K562 (cell line): ENCODE data around the gene DNAJC1. TPM values are rescaled to one million over a fixed set of nuclear protein-coding genes. Genes with fewer than 3 reads are reported as not detected.

Experiments used
- ATAC-seq: fragments of 200-7000 bp; cut with Tn5 transposase; 3 replicates; pipeline ENCODE4 v1.9.1; 2020; ENCODE audit warnings: moderate library complexity
- BruUV-seq: library from RNA; stranded (reverse); fragments of 400-500 nt; replicated peaks from 2 replicates; lab custom pipeline; 2021; lab: Mats Ljungman, UMichigan
- CTCF ChIA-PET: fragments of 300-600 bp; formaldehyde crosslinking; extraction: SDS; loops from one replicate; lab custom pipeline; 2021; ENCODE audit warnings: low intra/inter-chr PET ratio; lab: Yijun Ruan, JAX
- POLR2A ChIA-PET: fragments of 300-600, 350-650 bp; sonication (Branson Sonifier 250); formaldehyde crosslinking; extraction: SDS; loops from one replicate; lab custom pipeline; 2021; ENCODE audit warnings: antibody characterized with exemption, inconsistent platforms; lab: Yijun Ruan, JAX
- DNase-seq, 4 experiments: peaks; one replicate each; pipeline versions ENCODE4 v3.0.0 to v3.0.0-alpha.2; 2011 to 2018; ENCODE audit warnings: low spot score in 3 of 4, mixed read lengths in 3 of 4; ENCODE audit errors: extremely low read depth in 1 of 4
- FAIRE-seq: peaks from 2 replicates; lab custom pipeline; 2011; peaks lifted over from hg19 to GRCh38; lab: Jason Lieb, UNC
- H2AFZ ChIP-seq: 2 replicates; pipeline ENCODE4 v1.6.0; 2011; ENCODE audit warnings: low read depth, low read length, control low read depth, inconsistent platforms
- H3K27ac ChIP-seq: fragments of 200-600 bp; 3 replicates; pipeline ENCODE4 v1.8.0; 2011; ENCODE audit warnings: low read depth, mild to moderate bottlenecking, control low read depth, inconsistent platforms, low read length, moderate library complexity, mixed read lengths; ENCODE audit errors: extremely low read depth
- H3K27me3 ChIP-seq, 2 experiments: fragments of 300-600 bp in 1 of 2; 2 replicates in 1 of 2; 3 replicates in 1 of 2; pipeline versions ENCODE4 v1.6.0 to v1.8.0; 2011; ENCODE audit warnings: inconsistent platforms in 2 of 2, low read length in 2 of 2, mild to moderate bottlenecking in 1 of 2, mixed read lengths in 1 of 2, moderate library complexity in 1 of 2; ENCODE audit not compliant: control insufficient read depth in 2 of 2, insufficient read depth in 2 of 2
- H3K36me3 ChIP-seq: fragments of 300-600 bp; 3 replicates; pipeline ENCODE4 v1.8.0; 2011; ENCODE audit warnings: mild to moderate bottlenecking, low read length, inconsistent platforms; ENCODE audit not compliant: control insufficient read depth, insufficient read depth
- H3K4me1 ChIP-seq, 2 experiments: fragments of 200-600 bp in 1 of 2; replicated peaks in 1 of 2; 2 replicates in 1 of 2; 3 replicates in 1 of 2; pipeline versions ENCODE4 v1.5.1 to v1.8.0; 2011; ENCODE audit warnings: inconsistent platforms in 2 of 2, low read length in 2 of 2, mild to moderate bottlenecking in 1 of 2, mixed read lengths in 1 of 2, moderate library complexity in 1 of 2; ENCODE audit not compliant: control insufficient read depth in 2 of 2, insufficient read depth in 2 of 2
- H3K4me2 ChIP-seq: 2 replicates; pipeline ENCODE4 v1.6.1; 2011; ENCODE audit warnings: low read length, control low read depth, inconsistent platforms, mixed read lengths; ENCODE audit not compliant: insufficient read depth
- H3K4me3 ChIP-seq: fragments of 200-600 bp; sonication (generic), shearing (Covaris generic); 2 replicates; pipeline ENCODE4 v1.5.1; 2016; ENCODE audit warnings: control low read depth, inconsistent platforms
- H3K79me2 ChIP-seq: fragments of 200-600 bp; 3 replicates; pipeline ENCODE4 v1.8.0; 2011; ENCODE audit warnings: low read length, inconsistent platforms; ENCODE audit not compliant: control insufficient read depth, insufficient read depth
- H3K9ac ChIP-seq, 2 experiments: 2 replicates each; pipeline versions ENCODE4 v1.6.0 to v1.6.1; 2011; ENCODE audit warnings: low read depth in 2 of 2, low read length in 2 of 2, control low read depth in 1 of 2, inconsistent platforms in 1 of 2, mild to moderate bottlenecking in 1 of 2, mixed read lengths in 1 of 2; ENCODE audit not compliant: insufficient read depth in 1 of 2
- H3K9me1 ChIP-seq: one replicate; pipeline ENCODE4 v1.6.0; 2011; ENCODE audit warnings: inconsistent platforms, mild to moderate bottlenecking, low read length, moderate library complexity; ENCODE audit not compliant: control insufficient read depth, insufficient read depth
- H3K9me3 ChIP-seq: replicated peaks from 2 replicates; pipeline ENCODE4 v1.5.1; 2011; ENCODE audit warnings: low read depth, low read length, inconsistent platforms; ENCODE audit not compliant: control insufficient read depth, insufficient read depth
- H4K20me1 ChIP-seq: replicated peaks from 2 replicates; pipeline ENCODE4 v1.6.1; 2011; ENCODE audit warnings: low read length, inconsistent platforms, mixed read lengths; ENCODE audit not compliant: control insufficient read depth, insufficient read depth
- C11orf30 ChIP-seq: fragments of 450-650 bp; IDR thresholded peaks from 2 replicates; pipeline ENCODE4 v1.6.1; 2016; ENCODE audit warnings: low read depth, mild to moderate bottlenecking
- CC2D1A ChIP-seq: fragments of 450-650 bp; IDR thresholded peaks from 2 replicates; pipeline ENCODE4 v1.6.1; 2017; ENCODE audit warnings: mild to moderate bottlenecking
- HDAC2 ChIP-seq: fragments of 450-650 bp; IDR thresholded peaks from 2 replicates; pipeline ENCODE4 v1.6.1; 2016; ENCODE audit warnings: mild to moderate bottlenecking
- HMG20B ChIP-seq: fragments of 250-450 bp; sonication (Bioruptor Pico); IDR thresholded peaks from 2 replicates; pipeline ENCODE4 v1.5.0; 2021; ENCODE audit warnings: mild to moderate bottlenecking
- JUN ChIP-seq, 2 experiments: sonication (generic) in 1 of 2; formaldehyde crosslinking in 1 of 2; IDR thresholded peaks; 2 replicates each; pipeline versions ENCODE4 v1.6.1 to v1.8.0; 2012 to 2022; ENCODE audit warnings: borderline replicate concordance in 2 of 2, mild to moderate bottlenecking in 2 of 2, improper control_type of control experiment in 1 of 2, low read depth in 1 of 2, low read length in 1 of 2, missing genetic modification reagents in 1 of 2
- MAFF ChIP-seq: IDR thresholded peaks from 2 replicates; pipeline ENCODE4 v1.6.1; 2012; ENCODE audit warnings: low read length, improper control_type of control experiment
- MAFG ChIP-seq: fragments of 450-650 bp; conservative IDR thresholded peaks from 2 replicates; pipeline ENCODE4 v1.6.1; 2016; ENCODE audit warnings: missing genetic modification characterization, missing compliant biosample characterization
- MAFK ChIP-seq: IDR thresholded peaks from 2 replicates; pipeline ENCODE4 v1.6.1; 2011; ENCODE audit warnings: low read length, improper control_type of control experiment
- RAD21 ChIP-seq, 2 experiments: fragments of 250-450 bp in 1 of 2; fragments of 450-650 bp in 1 of 2; sonication (Bioruptor Pico) in 1 of 2; formaldehyde crosslinking in 1 of 2; IDR thresholded peaks in 1 of 2; conservative IDR thresholded peaks in 1 of 2; 2 replicates each; pipeline versions ENCODE4 v1.4.0 to v1.8.0; 2020 to 2022; ENCODE audit warnings: mild to moderate bottlenecking in 2 of 2, moderate library complexity in 1 of 2
- RBM22 ChIP-seq: fragments of 200-400 bp; formaldehyde crosslinking; IDR thresholded peaks from 2 replicates; pipeline ENCODE4 v1.6.1; 2018; ENCODE audit warnings: low read length, low read depth; ENCODE audit not compliant: poor library complexity, severe bottlenecking
- STAG1 ChIP-seq: sonication (generic); formaldehyde crosslinking; IDR thresholded peaks from 2 replicates; pipeline ENCODE4 v1.5.0; 2020; ENCODE audit warnings: missing genetic modification reagents, borderline replicate concordance
- TRIM28 ChIP-seq: fragments of 450-650 bp; IDR thresholded peaks from 2 replicates; pipeline ENCODE4 v1.6.1; 2017
- ZFP1 ChIP-seq: fragments of 450-650 bp; formaldehyde crosslinking; IDR thresholded peaks from 2 replicates; pipeline ENCODE4 v1.4.0; 2020; ENCODE audit warnings: mild to moderate bottlenecking, mixed read lengths
- ZNF316 ChIP-seq: fragments of 450-650 bp; IDR thresholded peaks from 2 replicates; pipeline ENCODE4 v1.6.1; 2016
- ZNF586 ChIP-seq: fragments of 450-650 bp; formaldehyde crosslinking; conservative IDR thresholded peaks from 2 replicates; pipeline ENCODE4 v1.4.0; 2020; ENCODE audit warnings: mild to moderate bottlenecking, moderate library complexity
- ZNF764 ChIP-seq: fragments of 250-450 bp; sonication (Bioruptor Pico); IDR thresholded peaks from 2 replicates; pipeline ENCODE4 v1.4.0; 2020; ENCODE audit warnings: low read depth, mild to moderate bottlenecking, moderate library complexity
- ZNF778 ChIP-seq: fragments of 450-650 bp; formaldehyde crosslinking; IDR thresholded peaks from 2 replicates; pipeline ENCODE4 v1.4.0; 2020; ENCODE audit warnings: mild to moderate bottlenecking, moderate library complexity
- WGBS: fragments of 100-300 bp; shearing (Covaris generic); methylation state at CpG from one replicate; pipeline ENCODE4 v1.1.6; 2016; ENCODE audit warnings: low coverage, mixed read lengths; ENCODE audit not compliant: insufficient coverage; ENCODE audit errors: missing lambda C conversion rate; 5-methylcytosine and 5-hydroxymethylcytosine counted together
- in situ Hi-C: fragments of 300-500 bp; cut with MboI; formaldehyde crosslinking; loops from 4 replicates; pipeline ENCODE4 v1.15.0; 2018; ENCODE audit warnings: inconsistent platforms, mixed read lengths
- intact Hi-C: fragments of 100-400 bp; cut with micrococcal nuclease; formaldehyde crosslinking; loops from 2 replicates; pipeline ENCODE4 v1.14.2; 2022
- polyA plus RNA-seq, 8 experiments: library from polyadenylated mRNA; depleted of rRNA in 4 of 8; stranded (reverse) in 5 of 8; unstranded in 3 of 8; fragments of >200 nt; fragmentation: Nextera tagmentation in 2 of 8; fragmentation: Illumina TruSeq in 1 of 8; extraction: Ambion mirVana in 2 of 8; extraction: Trizol in 1 of 8; gene quantifications; 2 replicates each; pipeline versions ENCODE4 v1.2.1 to v1.2.3, GENCODE V29; 2011 to 2014; ENCODE audit warnings: inconsistent platforms in 1 of 8, missing spikeins in 1 of 8
- total RNA-seq, 7 experiments: library from RNA; depleted of rRNA in 6 of 7; stranded (reverse); fragments of >200 nt in 6 of 7; fragmentation: Illumina TruSeq in 2 of 7; extraction: Trizol in 2 of 7; gene quantifications; 2 replicates each; pipeline versions ENCODE4 v1.2.1 to v1.2.3, GENCODE V29; 2011 to 2021; ENCODE audit warnings: low replicate concordance in 1 of 7
- TF ChIP-seq, protein P1 (sequence below), 3 experiments: IDR thresholded peaks in 2 of 3; conservative IDR thresholded peaks in 1 of 3; 2 replicates each; pipeline ENCODE4 v1.5.1; 2011 to 2012; ENCODE audit warnings: low read length in 3 of 3, mild to moderate bottlenecking in 3 of 3, control low read depth in 2 of 3, improper control_type of control experiment in 1 of 3, inconsistent platforms in 1 of 3, low read depth in 1 of 3, mixed read lengths in 1 of 3, moderate library complexity in 1 of 3; ENCODE audit not compliant: insufficient read depth in 2 of 3

DNAJC1 gene
- total and polyA plus RNA-seq, 9 of the 15 experiments (the other 6 are each of a cell fraction or from before 2014, with no cell fraction given): 5.4 to 77.6 (median 40.3) TPM

DNA sequence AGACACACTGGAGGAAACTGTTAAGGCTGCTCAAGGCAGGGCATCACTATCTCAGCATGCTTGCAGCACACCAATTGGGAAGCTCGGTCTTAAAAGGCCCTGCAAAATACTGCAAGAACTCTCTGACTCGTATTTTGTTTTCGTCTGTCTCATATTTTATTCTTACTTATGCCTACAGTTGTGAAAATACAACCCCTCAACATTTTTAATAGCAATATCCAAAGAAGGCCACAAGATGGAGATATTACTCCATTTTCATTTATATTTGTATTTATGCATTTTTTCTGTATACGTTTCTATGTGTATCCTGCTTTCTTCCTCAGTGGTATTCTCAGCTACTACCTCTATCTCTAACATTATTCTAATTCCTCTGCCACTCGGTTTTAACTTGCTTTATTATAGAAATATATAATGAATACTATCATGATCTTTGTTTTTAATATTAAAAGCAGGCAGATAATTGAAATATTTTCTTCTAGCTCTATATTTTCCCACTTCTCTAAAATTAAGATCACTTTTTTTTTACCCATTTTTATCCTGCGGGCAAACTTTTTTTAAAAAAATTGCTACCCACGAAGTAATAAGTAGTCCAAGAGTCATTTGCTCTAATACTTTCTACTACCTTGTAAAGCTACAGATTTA lies 10.0 kb downstream of the DNAJC1 start (continued):
- peak; percentile 73 to 80 for TF ChIP-seq RAD21 (CRISPR knock-in tag; conservative IDR thresholded peaks at IDR 0.05 in 1 of 2, IDR thresholded peaks at IDR 0.05 in 1 of 2)
- TF ChIP-seq, protein P1, sequence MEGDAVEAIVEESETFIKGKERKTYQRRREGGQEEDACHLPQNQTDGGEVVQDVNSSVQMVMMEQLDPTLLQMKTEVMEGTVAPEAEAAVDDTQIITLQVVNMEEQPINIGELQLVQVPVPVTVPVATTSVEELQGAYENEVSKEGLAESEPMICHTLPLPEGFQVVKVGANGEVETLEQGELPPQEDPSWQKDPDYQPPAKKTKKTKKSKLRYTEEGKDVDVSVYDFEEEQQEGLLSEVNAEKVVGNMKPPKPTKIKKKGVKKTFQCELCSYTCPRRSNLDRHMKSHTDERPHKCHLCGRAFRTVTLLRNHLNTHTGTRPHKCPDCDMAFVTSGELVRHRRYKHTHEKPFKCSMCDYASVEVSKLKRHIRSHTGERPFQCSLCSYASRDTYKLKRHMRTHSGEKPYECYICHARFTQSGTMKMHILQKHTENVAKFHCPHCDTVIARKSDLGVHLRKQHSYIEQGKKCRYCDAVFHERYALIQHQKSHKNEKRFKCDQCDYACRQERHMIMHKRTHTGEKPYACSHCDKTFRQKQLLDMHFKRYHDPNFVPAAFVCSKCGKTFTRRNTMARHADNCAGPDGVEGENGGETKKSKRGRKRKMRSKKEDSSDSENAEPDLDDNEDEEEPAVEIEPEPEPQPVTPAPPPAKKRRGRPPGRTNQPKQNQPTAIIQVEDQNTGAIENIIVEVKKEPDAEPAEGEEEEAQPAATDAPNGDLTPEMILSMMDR (IDR thresholded peaks at IDR 0.05 in 2 of 3, conservative IDR thresholded peaks at IDR 0.05 in 1 of 3; ENCODE audit: insufficient read depth in 2 of 3, low read depth in 1 of 3, low read length in 3 of 3): peak; percentile 33 to 60 (median 43); a peak in 3 of 6 replicates
- no peak for TF ChIP-seq ZFP1 (CRISPR knock-in tag)
- no peak for TF ChIP-seq ZNF778 (CRISPR knock-in tag)
- no peak for TF ChIP-seq ZNF764 (CRISPR knock-in tag)
- TF ChIP-seq CC2D1A: 0 out of 2 replicates have a peak, but pooled peaks have one; percentile 18
- TF ChIP-seq C11orf30: no peak

DNA sequence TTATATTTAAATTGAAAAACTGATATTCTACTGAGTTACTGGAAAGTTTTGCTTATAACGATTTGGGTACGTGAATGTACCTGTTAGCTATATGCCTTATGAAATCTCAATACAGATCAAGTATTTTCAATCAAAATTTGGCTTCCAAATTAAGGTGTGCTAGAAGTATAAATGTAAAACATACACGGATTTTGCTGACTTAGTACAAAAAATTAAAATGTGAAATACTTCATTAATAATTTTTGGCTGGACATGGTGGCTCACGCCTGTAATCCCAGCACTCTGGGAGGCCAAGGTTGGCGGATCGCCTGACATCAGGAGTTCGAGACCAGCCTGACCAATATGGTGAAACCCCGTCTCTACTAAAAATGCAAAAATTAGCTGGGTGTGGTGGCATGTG lies 11.7 kb downstream of the DNAJC1 start:
- no peaks in the 10 kb centered on the region for H3K9me1 ChIP-seq
- no TSS peak for BruUV-seq
- H3K36me3 ChIP-seq: no peaks in the 10 kb centered on the region
- no peak overlapping the region for H3K4me2 ChIP-seq
- H3K79me2 ChIP-seq: peaks cover 96% of the 10 kb centered on the region
- H3K27me3 ChIP-seq: no peaks in the 10 kb centered on the region
- CTCF ChIA-PET: interaction anchor here (0.7 kb wide), 1 partner anchor 638 kb away, joined by 3 read pairs; no protein-coding TSS in a partner anchor
- peaks cover 0 to 3% of the 10 kb centered on the region in 2 experiments; a peak in 1 of 5 replicates for H3K4me1 ChIP-seq
- in situ Hi-C loops (no loop called here), intact Hi-C loops (loop anchor here (2.0 to 5.0 kb wide), 4 partner anchors 327 to 1076 kb away; no protein-coding TSS in a partner anchor)
- 0 out of 2 replicates have a peak, but pooled peaks cover 2% of the 10 kb centered on the region for H3K9me3 ChIP-seq
- no peak overlapping the region for H3K9ac ChIP-seq
- no peak overlapping the region for H2AFZ ChIP-seq
- no peak overlapping the region for H3K4me3 ChIP-seq
- WGBS: 87% methylated on average over 8 of the region's 8 CpGs
- no peak for FAIRE-seq
- H3K27ac ChIP-seq: no peak overlapping the region
- POLR2A ChIA-PET: interaction anchor here (1.5 to 1.7 kb wide), 2 partner anchors 9 to 237 kb away, joined by 3 to 11 read pairs; no protein-coding TSS in a partner anchor
- no peaks in the 10 kb centered on the region for H4K20me1 ChIP-seq
- no peak for DNase-seq
- no peak for ATAC-seq
- TF ChIP-seq ZNF316 (peak; percentile 87), JUN (IDR thresholded peaks at IDR 0.05; ENCODE audit: borderline replicate concordance, low read depth, low read length) (no peak), JUN (CRISPR knock-in tag; IDR thresholded peaks at IDR 0.05; ENCODE audit: borderline replicate concordance) (no peak), ZNF586 (CRISPR knock-in tag) (no peak), HMG20B (no peak), MAFK (peak; percentile 37; the same call in 1 of the 2 replicates), TRIM28 (no peak), MAFG (tag) (peak; percentile 54), STAG1 (CRISPR knock-in tag) (no peak), HDAC2 (no peak), MAFF (peak; percentile 64), C11orf30 (peak; percentile 81), RBM22 (no peak)
